Peyer's patch (tissue), 4 donors: ENCODE results near the gene GARS1.

Experiments used
- POLR2A ChIP-seq, 2 donors: fragments of 450-650 bp; IDR thresholded peaks; one replicate each; pipeline ENCODE4 v1.5.1; 2017; ENCODE audit warnings: antibody characterized with exemption in 2 of 2, mild to moderate bottlenecking in 2 of 2, moderate library complexity in 2 of 2
- TF ChIP-seq, protein P1 (sequence below), 6 experiments: fragments of 450-650 bp in 4 of 6; fragments of 200-600 bp in 2 of 6; sonication (generic) in 1 of 6; IDR thresholded peaks; one replicate each; pipeline ENCODE4 v1.5.1; 2017 to 2019; ENCODE audit warnings: antibody characterized with exemption in 6 of 6, mild to moderate bottlenecking in 3 of 6, moderate library complexity in 1 of 6

DNA sequence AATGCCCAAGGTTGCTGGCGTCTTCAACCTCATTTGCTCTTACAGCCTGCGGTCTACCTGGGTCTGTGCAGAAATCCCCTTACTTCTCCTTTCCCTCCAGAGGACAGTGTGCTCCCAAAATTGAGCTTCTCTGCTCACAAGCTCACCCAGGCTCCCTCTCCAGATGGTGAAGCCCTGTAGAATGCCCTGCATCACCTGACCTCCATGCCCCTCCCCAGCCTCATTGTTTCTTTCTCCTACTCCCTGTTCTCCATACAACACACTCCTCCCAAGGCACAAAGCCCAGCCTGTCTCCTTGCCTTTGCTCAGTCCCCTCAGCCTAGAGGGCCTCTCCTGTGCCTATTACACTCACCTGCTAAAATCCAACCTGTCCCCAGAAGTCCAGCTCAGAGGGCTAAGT lies 84.1 kb downstream of the GARS1 start:
- TF ChIP-seq, protein P1, sequence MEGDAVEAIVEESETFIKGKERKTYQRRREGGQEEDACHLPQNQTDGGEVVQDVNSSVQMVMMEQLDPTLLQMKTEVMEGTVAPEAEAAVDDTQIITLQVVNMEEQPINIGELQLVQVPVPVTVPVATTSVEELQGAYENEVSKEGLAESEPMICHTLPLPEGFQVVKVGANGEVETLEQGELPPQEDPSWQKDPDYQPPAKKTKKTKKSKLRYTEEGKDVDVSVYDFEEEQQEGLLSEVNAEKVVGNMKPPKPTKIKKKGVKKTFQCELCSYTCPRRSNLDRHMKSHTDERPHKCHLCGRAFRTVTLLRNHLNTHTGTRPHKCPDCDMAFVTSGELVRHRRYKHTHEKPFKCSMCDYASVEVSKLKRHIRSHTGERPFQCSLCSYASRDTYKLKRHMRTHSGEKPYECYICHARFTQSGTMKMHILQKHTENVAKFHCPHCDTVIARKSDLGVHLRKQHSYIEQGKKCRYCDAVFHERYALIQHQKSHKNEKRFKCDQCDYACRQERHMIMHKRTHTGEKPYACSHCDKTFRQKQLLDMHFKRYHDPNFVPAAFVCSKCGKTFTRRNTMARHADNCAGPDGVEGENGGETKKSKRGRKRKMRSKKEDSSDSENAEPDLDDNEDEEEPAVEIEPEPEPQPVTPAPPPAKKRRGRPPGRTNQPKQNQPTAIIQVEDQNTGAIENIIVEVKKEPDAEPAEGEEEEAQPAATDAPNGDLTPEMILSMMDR (IDR thresholded peaks at IDR 0.05) = no peak
- TF ChIP-seq POLR2A (IDR thresholded peaks at IDR 0.05) = no peak
